WTC11 (cell line): ENCODE results near the gene PSORS1C1. TPM values are rescaled to one million over a fixed set of nuclear protein-coding genes. Genes with fewer than 3 reads are reported as not detected.
A peak's percentile ranks its signal among the peaks of the same experiment; 100 is the strongest.

ENCODE experiments used
- ATAC-seq: fragments of 200-7000 bp; cut with Tn5 transposase; 2 replicates; pipeline ENCODE4 v1.10.0; 2021; ENCODE audit warnings: mild to moderate bottlenecking, moderate library complexity
- CTCF ChIA-PET: fragments of 300-600 bp; sonication (Branson Sonifier 250); formaldehyde crosslinking; loops from one replicate; lab custom pipeline; 2021; ENCODE audit warnings: antibody characterized with exemption; lab: Charles Lee
- POLR2A ChIA-PET: fragments of 350-600 bp; sonication (Branson Sonifier 250); formaldehyde crosslinking; loops from one replicate; lab custom pipeline; 2021; ENCODE audit warnings: antibody characterized with exemption; lab: Charles Lee
- DNase-seq: peaks from one replicate; pipeline ENCODE4 v3.0.0; 2021; ENCODE audit warnings: low spot score
- H3K27ac Mint-ChIP-seq: 2 replicates; pipeline ENCODE4 v1.8.0; 2021; ENCODE audit warnings: mixed read lengths
- H3K27me3 Mint-ChIP-seq: 2 replicates; pipeline ENCODE4 v1.8.0; 2021; ENCODE audit warnings: low read depth, mild to moderate bottlenecking, moderate library complexity, mixed read lengths
- H3K36me3 Mint-ChIP-seq: 2 replicates; pipeline ENCODE4 v1.8.0; 2021; ENCODE audit warnings: mixed read lengths
- H3K4me1 Mint-ChIP-seq: 2 replicates; pipeline ENCODE4 v1.8.0; 2022; ENCODE audit warnings: mixed read lengths
- H3K4me3 Mint-ChIP-seq: 2 replicates; pipeline ENCODE4 v1.8.0; 2021; ENCODE audit warnings: mild to moderate bottlenecking, moderate library complexity, mixed read lengths
- H3K9me3 Mint-ChIP-seq: 2 replicates; pipeline ENCODE4 v1.8.0; 2021; ENCODE audit warnings: mixed read lengths
- AR ChIP-seq: fragments of 250-450 bp; sonication (Bioruptor Pico); IDR thresholded peaks from 2 replicates; pipeline ENCODE4 v1.9.0; 2021; ENCODE audit warnings: mild to moderate bottlenecking
- CTCF ChIP-seq: fragments of 200-600 bp; IDR thresholded peaks from 2 replicates; pipeline ENCODE4 v1.8.0; 2022; ENCODE audit warnings: antibody characterized with exemption
- E2F5 ChIP-seq: sonication (generic); formaldehyde crosslinking; IDR thresholded peaks from 2 replicates; pipeline ENCODE4 v1.8.1; 2022; ENCODE audit warnings: mild to moderate bottlenecking, moderate library complexity, missing genetic modification reagents
- ELF4 ChIP-seq: sonication (generic); formaldehyde crosslinking; IDR thresholded peaks from 2 replicates; pipeline ENCODE4 v1.8.1; 2022; ENCODE audit warnings: low read depth, mild to moderate bottlenecking, moderate library complexity, missing genetic modification reagents
- ETV6 ChIP-seq: sonication (generic); formaldehyde crosslinking; IDR thresholded peaks from 2 replicates; pipeline ENCODE4 v1.8.1; 2022; ENCODE audit warnings: mild to moderate bottlenecking, missing genetic modification reagents
- FOXJ3 ChIP-seq: sonication (generic); formaldehyde crosslinking; IDR thresholded peaks from 2 replicates; pipeline ENCODE4 v1.9.0; 2021; ENCODE audit warnings: missing genetic modification reagents, mild to moderate bottlenecking, borderline replicate concordance
- HMGA2 ChIP-seq: fragments of 250-450 bp; sonication (Bioruptor Pico); IDR thresholded peaks from 2 replicates; pipeline ENCODE4 v1.4.0; 2021; ENCODE audit warnings: mild to moderate bottlenecking, moderate library complexity
- MXD4 ChIP-seq: fragments of 250-450 bp; sonication (Bioruptor Pico); IDR thresholded peaks from 2 replicates; pipeline ENCODE4 v1.8.0; 2021; ENCODE audit warnings: mild to moderate bottlenecking, moderate library complexity, borderline replicate concordance
- PRRX2 ChIP-seq: fragments of 250-450 bp; sonication (Bioruptor Pico); IDR thresholded peaks from 2 replicates; pipeline ENCODE4 v1.8.0; 2021; ENCODE audit warnings: mild to moderate bottlenecking
- RELA ChIP-seq: sonication (generic); formaldehyde crosslinking; IDR thresholded peaks from 2 replicates; pipeline ENCODE4 v1.8.1; 2022; ENCODE audit warnings: missing genetic modification reagents, mild to moderate bottlenecking, borderline replicate concordance
- SOX15 ChIP-seq: fragments of 250-450 bp; sonication (Bioruptor Pico); IDR thresholded peaks from 2 replicates; pipeline ENCODE4 v1.9.0; 2021; ENCODE audit warnings: mild to moderate bottlenecking
- TCF7 ChIP-seq: sonication (generic); formaldehyde crosslinking; IDR thresholded peaks from 2 replicates; pipeline ENCODE4 v1.8.0; 2022; ENCODE audit warnings: mild to moderate bottlenecking, low read depth, missing genetic modification reagents, moderate library complexity
- TP53 ChIP-seq: sonication (generic); formaldehyde crosslinking; IDR thresholded peaks from 2 replicates; pipeline ENCODE4 v1.8.1; 2023; ENCODE audit warnings: mild to moderate bottlenecking, missing genetic modification reagents
- ZMAT4 ChIP-seq: fragments of 250-450 bp; sonication (Bioruptor Pico); IDR thresholded peaks from 2 replicates; pipeline ENCODE4 v1.9.0; 2021; ENCODE audit warnings: mild to moderate bottlenecking
- ZNF263 ChIP-seq: sonication (generic); formaldehyde crosslinking; IDR thresholded peaks from 2 replicates; pipeline ENCODE4 v1.8.1; 2022; ENCODE audit warnings: low read depth, mild to moderate bottlenecking, moderate library complexity, missing genetic modification reagents
- ZNF396 ChIP-seq: fragments of 250-450 bp; sonication (Bioruptor Pico); IDR thresholded peaks from 2 replicates; pipeline ENCODE4 v1.8.0; 2021; ENCODE audit warnings: mild to moderate bottlenecking, moderate library complexity, borderline replicate concordance
- ZNF425 ChIP-seq: fragments of 250-450 bp; sonication (Bioruptor Pico); conservative IDR thresholded peaks from 2 replicates; pipeline ENCODE4 v1.9.0; 2021; ENCODE audit warnings: mild to moderate bottlenecking
- ZNF512 ChIP-seq: sonication (generic); formaldehyde crosslinking; IDR thresholded peaks from 2 replicates; pipeline ENCODE4 v1.8.1; 2022; ENCODE audit warnings: missing genetic modification reagents, borderline replicate concordance
- total RNA-seq: library from RNA; stranded (reverse); gene quantifications from 3 replicates; pipeline ENCODE4 v1.2.3, GENCODE V29; 2021

PSORS1C1 gene
- total RNA-seq, 1 experiment from 2014 or later, result 0.66 TPM

- peak; percentile 71 for ATAC-seq
- Mint-ChIP-seq H3K27ac (0 out of 2 replicates have a peak overlapping the region, but pooled peaks have one; percentile 41), H3K9me3 (no peaks in the 10 kb centered on the region), H3K4me1 (peaks cover 39% of the 10 kb centered on the region), H3K36me3 (no peaks in the 10 kb centered on the region), H3K27me3 (peaks cover 31% of the 10 kb centered on the region), H3K4me3 (no peak overlapping the region)
- ChIA-PET CTCF (interaction anchor here (0.6 to 11.0 kb wide), 15 partner anchors 8 to 570 kb away, joined by 3 to 90 read pairs (median 4); partner anchors contain the start of gene TCF19), POLR2A (no interaction called here)
- no peak for TF ChIP-seq ZMAT4
- TF ChIP-seq SOX15 (CRISPR knock-in tag), result no peak
- no peak for TF ChIP-seq PRRX2
- no peak for DNase-seq
Measured at GRCh38 chr6:31110825-31111582, 3.6 kb upstream of the PSORS1C1 start.

- H3K27me3 Mint-ChIP-seq, result peaks cover 32% of the 10 kb centered on the region
- H3K36me3 Mint-ChIP-seq, result no peaks in the 10 kb centered on the region
- DNase-seq (no peak), ATAC-seq (no peak)
- POLR2A ChIA-PET, result no interaction called here
- H3K27ac Mint-ChIP-seq, result no peak overlapping the region
- CTCF ChIA-PET, result interaction anchor here (1.2 to 11.0 kb wide), 9 partner anchors 9 to 570 kb away, joined by 3 to 90 read pairs (median 7); partner anchors contain the start of gene TCF19
- H3K4me1 Mint-ChIP-seq, result peaks cover 39% of the 10 kb centered on the region
- H3K9me3 Mint-ChIP-seq, result no peaks in the 10 kb centered on the region
- H3K4me3 Mint-ChIP-seq, result no peak overlapping the region
- no peak for TF ChIP-seq ZNF263 (CRISPR knock-in tag)
- TF ChIP-seq AR (CRISPR knock-in tag), result no peak
- TF ChIP-seq RELA (CRISPR knock-in tag), result no peak
- no peak for TF ChIP-seq E2F5 (CRISPR knock-in tag)
- no peak for TF ChIP-seq ZNF425
- no peak for TF ChIP-seq ELF4 (CRISPR knock-in tag)
- TF ChIP-seq TCF7 (CRISPR knock-in tag), result no peak
Measured at GRCh38 chr6:31111712-31112111, 2.9 kb upstream of the PSORS1C1 start.

GRCh38 chr6:31112478-31112877 lies 2.1 kb upstream of the PSORS1C1 start, which contains the start of gene C6orf15:
TSS of gene C6orf15 (minus strand) at chr6:31112575. CDS start at chr6:31112555, 20 bp downstream.
- Mint-ChIP-seq H3K36me3 (no peaks in the 10 kb centered on the region), H3K27ac (no peak within 1 kb of the TSS), H3K9me3 (no peaks in the 10 kb centered on the region), H3K4me1 (peaks cover 39% of the 10 kb centered on the region), H3K4me3 (no peak within 1 kb of the TSS), H3K27me3 (peaks cover 32% of the 10 kb centered on the region)
- ATAC-seq (no peak), DNase-seq (no peak)
- POLR2A ChIA-PET, result no interaction called here
- no peak for TF ChIP-seq ZNF396 (CRISPR knock-in tag)
- TF ChIP-seq FOXJ3 (CRISPR knock-in tag), result no peak
- no peak for TF ChIP-seq HMGA2 (CRISPR knock-in tag)
- no peak for TF ChIP-seq CTCF
- no peak for TF ChIP-seq TP53 (CRISPR knock-in tag)
- TF ChIP-seq ETV6 (CRISPR knock-in tag), result no peak
- no peak for TF ChIP-seq MXD4 (CRISPR knock-in tag)
- TF ChIP-seq ZNF263 (CRISPR knock-in tag), result no peak
- no peak for TF ChIP-seq ZNF512 (CRISPR knock-in tag)
- CTCF ChIA-PET, result interaction anchor here (0.9 to 11.0 kb wide), 3 partner anchors 10 to 26 kb away, joined by 3 to 90 read pairs (median 33); no protein-coding TSS in a partner anchor
